Measurements from ENCODE around the gene BAZ2A. TPM values are rescaled to one million over a fixed set of nuclear protein-coding genes. Genes with fewer than 3 reads are reported as not detected.

Gene BAZ2A
- total and polyA plus RNA-seq, 2 donors (not counting 3 experiments of a cell fraction or from before 2014, with no cell fraction given) = 56.0 to 91.4 TPM

- Histone ChIP-seq H3K4me3 (replicated peaks in 1 of 3; ENCODE audit: insufficient read depth in 1 of 3, low read depth in 1 of 3, low read length in 3 of 3) (no peak overlapping the region), H3K4me2 (ENCODE audit: insufficient read depth, low read length) (no peak overlapping the region), H3K27me3 (ENCODE audit: control insufficient read depth in 2 of 2, insufficient read depth in 2 of 2, low read length in 2 of 2) (no peaks in the 10 kb centered on the region), H3K9ac (replicated peaks; ENCODE audit: extremely low read depth, insufficient read depth, low read length) (peak overlapping the region; percentile 9), H3K9me3 (replicated peaks; ENCODE audit: control insufficient read depth, insufficient read depth, low read length) (no peaks in the 10 kb centered on the region), H3K79me2 (ENCODE audit: control insufficient read depth, insufficient read depth, low read length) (peaks cover 99% of the 10 kb centered on the region), H2AFZ (ENCODE audit: low read depth, low read length) (no peak overlapping the region), H3K27ac (ENCODE audit: insufficient read depth, low read depth, low read length) (no peak overlapping the region), H4K20me1 (replicated peaks; ENCODE audit: control insufficient read depth, extremely low read depth, insufficient read depth, low read length) (peaks cover 11% of the 10 kb centered on the region), H3K9me1 (replicated peaks; ENCODE audit: control insufficient read depth, extremely low read depth, insufficient read depth, low read length) (no peaks in the 10 kb centered on the region), H3K4me1 (ENCODE audit: control insufficient read depth, extremely low read depth, insufficient read depth, low read length) (no peaks in the 10 kb centered on the region), H3K36me3 (ENCODE audit: control insufficient read depth in 2 of 2, extremely low read depth in 1 of 2, insufficient read depth in 2 of 2, low read length in 2 of 2) (peaks cover 4 to 8% of the 10 kb centered on the region in 2 experiments)
- ChIA-PET POLR2A (no interaction called here), CTCF (interaction anchor here (1.8 kb wide), 1 partner anchor 41 kb away, joined by 9 read pairs; no protein-coding TSS in a partner anchor)
- dilution Hi-C loops (cut with MboI; ENCODE audit: extremely low pct_ligation_motif_present, low sequenced_read_pairs) (no loop called here), intact Hi-C loops (cut with micrococcal nuclease) (no loop called here)
- BruUV-seq (replicated peaks) = no TSS peak
- TF ChIP-seq POLR2A (IDR thresholded peaks at IDR 0.05; ENCODE audit: low read depth, low read length) (no peak), MYC (IDR thresholded peaks at IDR 0.05; ENCODE audit: low read depth, low read length) (no peak), JUN (IDR thresholded peaks at IDR 0.05; ENCODE audit: borderline replicate concordance, insufficient read depth, insufficient read length, low read depth) (no peak), FOS (IDR thresholded peaks at IDR 0.05; ENCODE audit: borderline replicate concordance, insufficient read depth, low read length) (no peak), POLR2AphosphoS5 (IDR thresholded peaks at IDR 0.05; ENCODE audit: insufficient read depth, low read depth, low read length) (no peak), CTCF (IDR thresholded peaks at IDR 0.05; ENCODE audit: extremely low read depth in 1 of 2, insufficient read depth in 1 of 2, low read depth in 1 of 2, low read length in 2 of 2) (no peak), MAX (IDR thresholded peaks at IDR 0.05; ENCODE audit: insufficient read depth, insufficient read length) (no peak), GATA2 (IDR thresholded peaks at IDR 0.05; ENCODE audit: insufficient read depth, insufficient read length, low read depth, low read length) (no peak), EZH2 (IDR thresholded peaks at IDR 0.05; ENCODE audit: borderline replicate concordance, low read depth, low read length, severe bottlenecking) (no peak)
- DNase-seq (ENCODE audit: low read depth, low spot score) = no peak
- no peak for FAIRE-seq
These were observed 47.6 kb upstream of the BAZ2A start for GRCh38 chr12:56677680-56678079.
